HUES48 (cell line): Measurements from ENCODE around the gene PARK7.
A peak's percentile ranks its signal among the peaks of the same experiment; 100 is the strongest.

ENCODE experiments used
- H3K27ac ChIP-seq: one replicate; pipeline ENCODE4 v1.7.0; 2013; ENCODE audit warnings: low read depth, low read length, inconsistent platforms
- H3K27me3 ChIP-seq: 2 replicates; pipeline ENCODE4 v1.6.1; 2013; ENCODE audit warnings: mild to moderate bottlenecking, low read length; ENCODE audit not compliant: control insufficient read depth, insufficient read depth
- H3K36me3 ChIP-seq: 2 replicates; pipeline ENCODE4 v1.6.1; 2013; ENCODE audit warnings: low read length; ENCODE audit not compliant: control insufficient read depth, insufficient read depth
- H3K4me1 ChIP-seq: 2 replicates; pipeline ENCODE4 v1.6.1; 2013; ENCODE audit warnings: mild to moderate bottlenecking, low read length; ENCODE audit not compliant: control insufficient read depth, insufficient read depth
- H3K4me3 ChIP-seq: 2 replicates; pipeline ENCODE4 v1.5.1; 2013; ENCODE audit warnings: mild to moderate bottlenecking, low read depth, low read length
- H3K9ac ChIP-seq: 2 replicates; pipeline ENCODE4 v1.6.1; 2013; ENCODE audit warnings: mild to moderate bottlenecking, low read depth, low read length, moderate library complexity
- H3K9me3 ChIP-seq: 2 replicates; pipeline ENCODE4 v1.6.1; 2013; ENCODE audit warnings: low read length; ENCODE audit not compliant: control insufficient read depth, insufficient read depth

The PARK7 gene

DNA sequence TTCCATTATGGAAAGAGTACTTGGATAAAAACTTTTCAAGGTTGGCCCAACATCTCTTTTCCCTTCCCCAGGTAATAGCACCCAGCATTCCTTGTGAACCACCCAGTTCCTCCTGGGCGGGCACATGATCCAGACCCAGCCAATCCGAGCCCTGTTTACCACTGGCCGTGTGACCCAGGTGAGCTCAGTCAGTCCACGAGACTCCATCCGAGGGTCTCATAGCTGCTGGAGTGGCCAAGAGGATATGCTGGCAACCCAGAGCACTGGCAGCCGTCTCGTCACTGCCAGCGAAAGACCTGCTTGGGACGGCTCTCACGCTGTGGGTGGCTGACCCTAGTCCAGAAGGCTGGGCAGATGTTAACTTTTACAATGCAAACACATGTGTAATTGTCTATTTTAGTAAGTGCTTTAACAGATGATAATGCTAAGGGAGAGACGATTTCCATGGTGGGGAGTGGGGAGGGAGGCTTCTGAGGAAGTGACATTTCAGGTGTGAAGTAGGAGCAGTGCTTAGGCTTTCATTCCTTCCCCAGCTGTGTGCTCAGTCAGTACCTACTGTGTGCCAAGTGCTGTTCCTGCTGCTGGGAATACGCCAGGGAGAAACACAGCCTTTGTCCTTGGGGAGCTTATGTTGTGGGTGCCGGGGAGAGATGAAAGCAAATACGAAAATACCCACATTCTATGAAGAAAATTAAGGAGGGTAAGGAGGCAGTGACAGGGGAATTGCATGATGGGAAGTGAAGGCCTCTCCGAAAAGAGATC is 24.5 kb downstream of the PARK7 start:
- no peaks in the 10 kb centered on the region for H3K27me3 ChIP-seq
- H3K4me1 ChIP-seq = peaks cover 5% of the 10 kb centered on the region
- H3K9me3 ChIP-seq = no peaks in the 10 kb centered on the region
- no peak overlapping the region for H3K9ac ChIP-seq
- H3K27ac ChIP-seq = no peak overlapping the region
- peaks cover 46% of the 10 kb centered on the region for H3K36me3 ChIP-seq
- no peak overlapping the region for H3K4me3 ChIP-seq

DNA sequence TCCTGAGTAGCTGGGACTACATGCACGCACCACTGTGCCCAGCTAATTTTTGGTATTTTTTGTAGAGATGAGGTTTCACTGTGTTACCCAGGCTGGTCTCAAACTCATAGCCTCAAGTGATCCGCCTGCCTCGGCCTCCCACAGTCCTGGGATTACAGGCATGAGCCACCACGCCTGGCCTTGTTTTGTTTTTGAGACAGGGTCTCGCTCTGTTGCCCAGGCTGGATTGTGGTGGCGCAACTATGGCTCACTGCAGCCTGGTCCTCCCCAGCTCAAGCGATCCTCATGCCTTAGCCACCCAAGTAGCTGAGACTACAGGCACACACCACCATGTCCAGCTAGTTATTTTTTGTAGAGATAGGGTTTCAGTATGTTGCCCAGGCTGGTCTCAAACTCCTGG is 26.0 kb downstream of the PARK7 start:
- H3K4me3 ChIP-seq = no peak overlapping the region
- H3K4me1 ChIP-seq = peaks cover 12% of the 10 kb centered on the region
- H3K27me3 ChIP-seq = no peaks in the 10 kb centered on the region
- H3K9me3 ChIP-seq = no peaks in the 10 kb centered on the region
- peaks cover 40% of the 10 kb centered on the region for H3K36me3 ChIP-seq
- H3K9ac ChIP-seq = no peak overlapping the region
- no peak overlapping the region for H3K27ac ChIP-seq

DNA sequence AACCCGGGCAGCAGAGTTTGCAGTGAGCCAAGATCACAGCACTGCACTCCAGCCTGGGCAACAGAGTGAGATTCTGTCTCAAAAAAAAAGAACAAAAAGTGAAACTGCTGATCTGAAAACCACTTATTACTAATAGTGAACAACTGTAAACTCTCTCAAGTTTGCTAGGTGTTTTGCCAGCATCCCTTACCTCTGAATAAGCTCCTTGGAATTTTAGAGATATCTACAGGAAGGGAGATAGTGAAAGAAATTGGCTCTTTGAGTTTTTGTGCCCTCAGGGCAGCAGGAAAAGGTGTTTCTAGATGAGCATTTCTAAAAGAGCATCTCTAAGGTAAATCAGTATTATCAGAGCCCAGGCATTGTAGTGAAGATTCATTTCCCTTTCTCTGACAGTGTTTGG is 27.1 kb downstream of the PARK7 start:
- Histone ChIP-seq H3K27ac (no peak overlapping the region), H3K36me3 (peaks cover 30% of the 10 kb centered on the region), H3K4me3 (no peak overlapping the region), H3K27me3 (no peaks in the 10 kb centered on the region), H3K9ac (no peak overlapping the region), H3K4me1 (peaks cover 11% of the 10 kb centered on the region), H3K9me3 (no peaks in the 10 kb centered on the region)

DNA sequence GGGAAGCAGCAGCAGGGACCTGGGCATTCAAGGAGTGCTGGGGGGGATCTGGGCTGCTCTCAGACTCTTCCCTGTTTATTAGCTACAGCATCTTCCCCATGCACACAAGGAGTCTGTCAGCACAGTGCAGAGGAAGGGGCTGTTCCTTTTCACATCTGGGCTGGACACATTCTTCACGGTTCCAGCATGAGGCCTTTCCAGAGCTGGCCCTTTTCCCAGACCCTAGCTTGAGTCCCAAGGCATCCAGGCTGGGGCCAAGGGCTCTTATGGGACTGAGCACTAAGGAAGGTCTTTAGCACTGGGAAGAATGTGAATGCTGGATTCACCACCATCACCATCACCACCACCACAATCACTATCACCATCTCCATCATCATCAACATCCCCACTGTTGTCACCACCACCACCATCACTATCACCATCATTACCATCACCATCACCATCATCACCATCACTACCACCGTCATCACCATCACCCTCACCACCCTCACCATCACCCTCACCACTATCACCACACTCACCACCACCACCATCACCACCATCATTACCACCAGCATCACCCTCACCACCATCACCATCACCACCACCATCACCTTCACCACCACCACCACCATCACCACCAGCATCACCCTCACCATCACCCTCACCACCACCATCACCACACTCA is 28.4 kb downstream of the PARK7 start:
- Histone ChIP-seq H3K27ac (no peak overlapping the region), H3K9me3 (no peaks in the 10 kb centered on the region), H3K27me3 (no peaks in the 10 kb centered on the region), H3K36me3 (peaks cover 19% of the 10 kb centered on the region), H3K4me1 (peaks cover 11% of the 10 kb centered on the region), H3K4me3 (no peak overlapping the region), H3K9ac (no peak overlapping the region)

DNA sequence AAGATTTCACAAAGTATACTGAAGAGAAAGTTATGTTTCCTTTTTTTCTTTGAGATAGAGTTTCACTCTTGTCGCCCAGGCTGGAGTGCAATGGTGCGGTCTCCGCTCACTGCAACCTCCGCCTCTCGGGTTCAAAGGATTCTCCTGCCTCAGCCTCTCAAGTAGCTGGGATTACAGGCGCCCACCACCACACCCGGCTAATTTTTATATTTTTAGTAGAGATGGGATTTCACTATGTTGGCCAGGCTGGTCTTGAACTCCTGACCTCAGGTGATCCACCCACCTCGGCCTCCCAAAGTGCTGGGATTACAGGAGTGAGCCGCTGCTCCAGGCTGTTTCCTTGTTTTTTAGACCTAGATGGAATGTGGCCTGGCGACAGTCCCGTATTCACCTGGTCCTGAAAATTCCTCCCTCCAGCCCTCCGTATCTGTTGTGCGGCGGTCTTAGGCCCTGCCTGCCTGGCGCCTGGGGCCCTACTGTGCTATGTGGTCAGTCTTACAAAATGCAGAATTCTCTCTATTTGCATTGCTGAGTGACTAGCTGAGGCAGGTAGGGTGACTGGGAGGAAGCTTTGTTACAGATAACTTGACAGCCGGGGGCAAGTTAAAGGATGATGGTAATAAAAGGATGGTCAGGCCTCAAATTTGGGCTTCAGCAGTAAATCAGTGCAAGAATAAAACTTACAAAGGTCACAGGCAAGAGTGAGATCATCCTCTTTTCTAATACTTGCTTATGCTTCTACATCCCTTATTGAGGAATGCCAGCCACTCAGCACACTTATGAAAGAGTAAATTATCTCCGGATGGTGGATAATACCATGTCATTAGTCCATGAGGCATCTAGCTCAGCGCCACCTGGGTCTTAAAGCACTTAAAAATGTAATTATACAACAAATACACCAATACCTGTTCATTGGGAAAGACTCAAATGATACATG is 30.3 kb downstream of the PARK7 start:
- Histone ChIP-seq H3K9ac (no peak overlapping the region; the same call in 1 of the 2 replicates), H3K4me3 (peak overlapping the region; percentile 32; the same call in 1 of the 2 replicates), H3K4me1 (peaks cover 11% of the 10 kb centered on the region), H3K27me3 (no peaks in the 10 kb centered on the region), H3K9me3 (no peaks in the 10 kb centered on the region), H3K27ac (peak overlapping the region; percentile 74), H3K36me3 (peaks cover 5% of the 10 kb centered on the region; the same call in 1 of the 2 replicates)

DNA sequence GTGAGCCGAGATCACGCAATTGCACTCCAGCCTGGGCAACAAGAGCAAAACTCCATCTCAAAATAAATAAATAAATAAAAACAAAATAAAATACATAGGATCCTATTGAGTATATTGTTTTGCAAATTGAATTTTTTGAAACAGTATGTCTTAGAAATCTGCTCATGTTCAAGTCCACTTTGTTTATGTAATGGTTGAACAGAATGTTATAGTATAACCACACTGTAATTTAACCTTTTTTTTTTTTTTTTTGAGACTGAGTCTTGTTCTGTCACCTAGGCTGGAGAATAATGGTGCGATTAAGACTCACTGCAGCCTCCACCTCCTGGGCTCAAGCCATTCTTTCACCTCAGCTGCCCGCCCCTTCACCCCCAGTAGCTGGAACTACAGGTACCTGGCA is 31.4 kb downstream of the PARK7 start:
- H3K27ac ChIP-seq = no peak overlapping the region
- H3K4me1 ChIP-seq = peaks cover 11% of the 10 kb centered on the region
- no peak overlapping the region for H3K4me3 ChIP-seq
- H3K9me3 ChIP-seq = no peaks in the 10 kb centered on the region
- no peak overlapping the region for H3K9ac ChIP-seq
- H3K27me3 ChIP-seq = no peaks in the 10 kb centered on the region
- H3K36me3 ChIP-seq = peaks cover 5% of the 10 kb centered on the region; the same call in 1 of the 2 replicates

DNA sequence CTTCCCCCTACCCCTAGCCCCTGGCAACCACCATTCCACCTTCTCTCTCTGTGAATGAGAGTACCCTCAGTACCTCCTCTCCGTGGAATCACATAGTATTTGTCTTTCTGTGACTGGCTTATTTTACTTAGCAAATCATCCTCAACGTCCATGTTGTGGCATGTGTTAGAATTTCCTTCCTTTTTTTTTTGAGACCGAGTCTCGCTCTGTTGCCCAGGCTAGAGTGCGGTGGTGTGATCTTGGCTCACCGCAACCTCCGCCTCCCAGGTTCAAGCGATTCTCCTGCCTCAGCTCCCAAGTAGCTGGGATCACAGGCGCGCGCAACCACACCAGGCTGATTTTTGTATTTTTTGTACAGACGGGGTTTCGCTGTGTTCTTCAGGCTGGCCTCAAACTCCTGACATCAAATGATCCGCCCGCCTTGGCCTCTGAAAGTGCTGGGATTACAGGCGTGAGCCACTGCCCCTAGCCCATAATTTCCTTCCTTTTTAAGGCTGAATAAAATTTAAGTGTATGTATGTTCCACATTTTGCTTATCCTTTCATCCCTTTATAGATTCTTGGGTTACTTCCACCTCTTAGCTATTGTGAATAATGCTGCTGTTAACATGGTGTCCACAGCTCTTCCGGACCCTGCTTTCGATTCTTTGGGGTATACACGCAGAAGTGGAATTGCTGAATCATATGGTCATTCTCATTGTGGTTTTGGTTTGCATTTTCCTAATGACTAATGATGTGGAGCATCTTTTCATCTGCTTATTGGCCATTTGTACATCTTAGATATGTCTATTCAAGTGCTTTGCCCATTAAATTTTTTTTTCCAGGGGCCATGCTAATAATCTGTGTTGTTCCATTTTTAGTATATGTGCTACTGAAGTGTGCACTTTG is 32.3 kb downstream of the PARK7 start:
- no peak overlapping the region for H3K9ac ChIP-seq
- no peak overlapping the region for H3K4me3 ChIP-seq

DNA sequence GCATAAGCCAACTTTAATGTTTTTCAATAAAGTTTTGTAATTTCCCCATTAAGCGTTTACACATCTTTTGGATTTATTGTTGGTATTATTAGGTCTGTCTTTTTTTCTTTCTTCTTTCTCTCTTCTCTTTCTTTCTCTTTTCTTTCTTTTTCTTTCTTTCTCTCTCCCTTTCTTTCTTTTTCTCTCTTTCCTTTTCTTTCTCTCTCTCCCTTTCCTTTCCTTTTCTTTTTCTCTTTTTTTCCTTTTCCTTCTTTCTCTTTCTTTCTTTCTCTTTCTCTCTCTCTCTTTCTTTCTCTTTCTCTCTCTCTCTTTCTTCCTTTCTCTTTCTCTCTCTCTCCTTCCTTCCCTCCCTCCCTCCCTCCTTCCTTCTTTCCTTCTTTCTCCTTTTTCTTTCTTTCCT is 33.3 kb downstream of the PARK7 start:
- Histone ChIP-seq H3K4me3 (no peak overlapping the region), H3K27me3 (no peaks in the 10 kb centered on the region), H3K4me1 (peaks cover 11% of the 10 kb centered on the region), H3K36me3 (0 out of 2 replicates have a peak, but pooled peaks cover 4% of the 10 kb centered on the region), H3K27ac (no peak overlapping the region), H3K9ac (no peak overlapping the region), H3K9me3 (no peaks in the 10 kb centered on the region)

More for the DNA sequence above, 32.3 kb downstream of the PARK7 start:
- Histone ChIP-seq H3K4me1 (peaks cover 11% of the 10 kb centered on the region), H3K27ac (no peak overlapping the region), H3K36me3 (peaks cover 5% of the 10 kb centered on the region; the same call in 1 of the 2 replicates), H3K27me3 (no peaks in the 10 kb centered on the region), H3K9me3 (no peaks in the 10 kb centered on the region)

DNA sequence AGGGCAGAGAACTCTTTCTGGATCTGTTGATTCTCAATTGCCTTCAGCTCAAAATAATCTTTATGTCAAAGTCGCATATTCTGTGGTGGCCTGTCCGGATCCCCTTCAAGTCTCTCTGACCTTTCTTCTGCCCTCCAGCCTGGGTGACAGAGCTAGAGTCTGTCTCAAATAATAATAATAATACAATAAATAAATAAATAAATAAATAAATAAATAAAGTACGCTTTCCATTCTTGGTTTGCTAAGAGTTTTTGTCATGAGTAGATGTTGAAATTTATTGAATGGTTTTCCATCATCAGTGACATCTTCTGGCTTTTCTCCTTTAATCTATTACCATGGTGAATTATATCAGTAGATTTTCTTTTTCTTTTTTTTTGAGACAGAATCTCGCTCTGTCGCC is 33.9 kb downstream of the PARK7 start:
- Histone ChIP-seq H3K4me1 (peaks cover 11% of the 10 kb centered on the region), H3K9me3 (no peaks in the 10 kb centered on the region)

DNA sequence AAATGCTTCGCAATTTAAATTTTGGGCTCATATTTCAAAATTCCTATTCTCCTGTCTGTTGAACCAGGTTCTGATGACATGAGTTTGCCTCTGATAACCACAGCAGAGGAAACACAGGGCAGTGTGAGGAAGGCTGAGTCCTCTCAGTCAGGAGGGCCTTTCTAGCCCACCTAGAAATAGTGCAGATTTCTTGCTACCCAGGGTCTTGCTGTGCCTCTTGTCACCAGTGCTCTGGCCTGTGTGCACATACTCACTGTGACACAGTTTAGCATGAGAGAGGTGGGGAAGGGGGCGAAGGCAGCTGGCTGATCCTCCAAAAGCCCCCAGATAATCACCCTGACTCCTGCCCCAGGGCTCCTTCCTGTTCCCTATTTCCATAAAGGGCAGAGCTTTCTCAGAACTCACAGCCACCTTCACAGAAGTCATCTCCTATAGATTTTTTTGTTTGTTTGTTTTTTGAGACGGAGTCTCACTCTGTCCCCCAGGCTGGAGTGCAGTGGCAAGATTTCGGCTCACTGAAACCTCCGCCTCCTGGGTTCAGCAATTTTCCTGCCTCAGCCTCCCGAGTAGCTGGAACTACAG is 40.9 kb downstream of the PARK7 start:
- Histone ChIP-seq H3K27ac (no peak overlapping the region), H3K4me1 (peaks cover 24% of the 10 kb centered on the region), H3K36me3 (no peaks in the 10 kb centered on the region), H3K4me3 (no peak overlapping the region), H3K9me3 (no peaks in the 10 kb centered on the region), H3K9ac (no peak overlapping the region), H3K27me3 (no peaks in the 10 kb centered on the region)

More for the DNA sequence above, 33.9 kb downstream of the PARK7 start:
- H3K36me3 ChIP-seq = no peaks in the 10 kb centered on the region
- H3K27me3 ChIP-seq = no peaks in the 10 kb centered on the region
- H3K4me3 ChIP-seq = no peak overlapping the region
- no peak overlapping the region for H3K27ac ChIP-seq
- no peak overlapping the region for H3K9ac ChIP-seq
